ENCODE measurements around the gene MS4A1. TPM values are rescaled to one million over a fixed set of nuclear protein-coding genes. Genes with fewer than 3 reads are reported as not detected.
A peak's percentile ranks its signal among the peaks of the same experiment; 100 is the strongest.

MS4A1 gene
- total and polyA plus RNA-seq, 2 donors from 2014 or later: 11.1 TPM; not detected in 1

DNA sequence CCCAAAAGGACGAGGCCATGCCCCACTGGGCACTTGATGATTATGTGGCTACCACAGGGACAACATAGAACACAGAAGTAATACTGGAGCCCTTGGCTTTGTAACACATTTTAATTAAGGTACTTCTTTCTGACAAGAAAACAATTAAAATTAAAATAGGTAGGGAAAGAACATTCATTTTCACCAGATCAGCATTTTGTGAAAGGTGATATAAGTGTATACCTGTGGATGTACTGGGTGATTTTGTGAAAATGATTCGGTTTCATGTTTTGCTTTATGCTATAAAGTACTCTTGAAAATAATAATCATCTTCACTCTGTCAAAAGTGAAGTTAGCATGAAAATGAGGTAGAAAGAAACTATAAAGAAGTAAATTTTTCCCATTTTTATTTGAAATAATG is 37.8 kb downstream of the MS4A1 start:
- no peaks in the 10 kb centered on the region for H3K27me3 ChIP-seq (ENCODE audit: control insufficient read depth, insufficient read depth, low read length)
- no peak overlapping the region for H3K4me3 ChIP-seq (ENCODE audit: low read length in 3 of 3)
- no peak for DNase-seq
- H3K27ac ChIP-seq (ENCODE audit: low read depth in 2 of 2, low read length in 2 of 2): no peak overlapping the region
- H3K9me3 ChIP-seq (ENCODE audit: control insufficient read depth in 2 of 3, insufficient read depth in 1 of 3, low read length in 3 of 3): no peaks in the 10 kb centered on the region
- no peak for TF ChIP-seq CTCF (IDR thresholded peaks at IDR 0.05; ENCODE audit: borderline replicate concordance, extremely low read depth, insufficient read depth)
- H3K9ac ChIP-seq (ENCODE audit: low read length in 3 of 3): no peak overlapping the region
- no peak for FAIRE-seq
- no peaks in the 10 kb centered on the region for H3K36me3 ChIP-seq (ENCODE audit: control insufficient read depth in 2 of 3, insufficient read depth in 3 of 3, low read length in 3 of 3)
- H3K4me1 ChIP-seq (ENCODE audit: control insufficient read depth in 2 of 3, insufficient read depth in 2 of 3, low read depth in 1 of 3, low read length in 3 of 3): no peaks in the 10 kb centered on the region
- intact Hi-C loops (cut with DNase I): no loop called here

DNA sequence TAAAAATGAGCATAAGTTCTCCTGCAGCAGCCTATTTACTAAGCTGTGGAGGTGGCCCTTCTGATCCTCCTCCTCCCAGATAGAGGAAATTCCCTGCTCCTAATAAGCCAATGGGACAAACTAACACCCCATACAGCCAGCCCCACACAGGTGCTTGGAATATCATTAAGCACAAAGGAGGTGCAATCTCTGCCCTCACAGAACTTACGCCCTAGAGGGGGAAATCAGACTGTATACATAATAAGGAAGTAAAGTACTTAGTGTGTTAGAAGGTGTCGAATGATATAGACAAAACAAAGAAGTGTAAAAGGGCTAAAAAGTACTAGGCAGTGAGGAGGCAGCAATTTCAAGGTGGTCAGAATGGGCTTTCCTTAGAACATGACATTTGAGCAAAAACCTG is 42.8 kb downstream of the MS4A1 start:
- no peak for TF ChIP-seq CTCF (IDR thresholded peaks at IDR 0.05; ENCODE audit: borderline replicate concordance, extremely low read depth, insufficient read depth)
- H3K9ac ChIP-seq (ENCODE audit: low read length in 3 of 3): no peak overlapping the region
- no peaks in the 10 kb centered on the region for H3K9me3 ChIP-seq (ENCODE audit: control insufficient read depth in 2 of 3, insufficient read depth in 1 of 3, low read length in 3 of 3)
- H3K27me3 ChIP-seq (ENCODE audit: control insufficient read depth, insufficient read depth, low read length): no peaks in the 10 kb centered on the region
- intact Hi-C loops (cut with DNase I): no loop called here
- no peak for DNase-seq
- H3K4me1 ChIP-seq (ENCODE audit: control insufficient read depth in 2 of 3, insufficient read depth in 2 of 3, low read depth in 1 of 3, low read length in 3 of 3): no peaks in the 10 kb centered on the region
- H3K27ac ChIP-seq (ENCODE audit: low read depth in 2 of 2, low read length in 2 of 2): no peak overlapping the region
- no peaks in the 10 kb centered on the region for H3K36me3 ChIP-seq (ENCODE audit: control insufficient read depth in 2 of 3, insufficient read depth in 3 of 3, low read length in 3 of 3)
- no peak for FAIRE-seq
- no peak overlapping the region for H3K4me3 ChIP-seq (ENCODE audit: low read length in 3 of 3)

- DNase-seq (no peak), FAIRE-seq (no peak)
- Histone ChIP-seq H3K27ac (ENCODE audit: low read depth in 2 of 2, low read length in 2 of 2) (no peak overlapping the region), H3K36me3 (ENCODE audit: control insufficient read depth in 2 of 3, insufficient read depth in 3 of 3, low read length in 3 of 3) (no peaks in the 10 kb centered on the region), H3K27me3 (ENCODE audit: control insufficient read depth, insufficient read depth, low read length) (no peaks in the 10 kb centered on the region), H3K4me3 (ENCODE audit: low read length in 3 of 3) (no peak overlapping the region), H3K4me1 (ENCODE audit: control insufficient read depth in 2 of 3, insufficient read depth in 2 of 3, low read depth in 1 of 3, low read length in 3 of 3) (no peaks in the 10 kb centered on the region), H3K9me3 (ENCODE audit: control insufficient read depth in 2 of 3, insufficient read depth in 1 of 3, low read length in 3 of 3) (no peaks in the 10 kb centered on the region), H3K9ac (ENCODE audit: low read length in 3 of 3) (no peak overlapping the region)
- intact Hi-C loops (cut with DNase I): no loop called here
- TF ChIP-seq CTCF (IDR thresholded peaks at IDR 0.05; ENCODE audit: borderline replicate concordance, extremely low read depth, insufficient read depth): no peak
These were observed 43.2 kb downstream of the MS4A1 start for GRCh38 chr11:60498853-60499252.

- intact Hi-C loops (cut with DNase I): no loop called here
- FAIRE-seq: no peak
- no peaks in the 10 kb centered on the region for H3K4me1 ChIP-seq (ENCODE audit: control insufficient read depth in 2 of 3, insufficient read depth in 2 of 3, low read depth in 1 of 3, low read length in 3 of 3)
- TF ChIP-seq CTCF (IDR thresholded peaks at IDR 0.05; ENCODE audit: borderline replicate concordance, extremely low read depth, insufficient read depth): no peak
- peak in 1 of 5 donors; percentile 14 for DNase-seq
- no peaks in the 10 kb centered on the region for H3K9me3 ChIP-seq (ENCODE audit: control insufficient read depth in 2 of 3, insufficient read depth in 1 of 3, low read length in 3 of 3)
- H3K27me3 ChIP-seq (ENCODE audit: control insufficient read depth, insufficient read depth, low read length): no peaks in the 10 kb centered on the region
- no peaks in the 10 kb centered on the region for H3K36me3 ChIP-seq (ENCODE audit: control insufficient read depth in 2 of 3, insufficient read depth in 3 of 3, low read length in 3 of 3)
- no peak overlapping the region for H3K9ac ChIP-seq (ENCODE audit: low read length in 3 of 3)
- H3K27ac ChIP-seq (ENCODE audit: low read depth in 2 of 2, low read length in 2 of 2): no peak overlapping the region
- no peak overlapping the region for H3K4me3 ChIP-seq (ENCODE audit: low read length in 3 of 3)
These were observed 44.7 kb downstream of the MS4A1 start for GRCh38 chr11:60500276-60500910.
